H1 (cell line): ENCODE data around the gene KRT8. TPM values are rescaled to one million over a fixed set of nuclear protein-coding genes. Genes with fewer than 3 reads are reported as not detected.

Source experiments
- CTCF ChIA-PET: fragments of 300-600 bp; sonication (Branson Sonifier 250); formaldehyde crosslinking; loops from one replicate; lab custom pipeline; 2021; ENCODE audit not compliant: partially characterized antibody; lab: Charles Lee
- POLR2A ChIA-PET: fragments of 300-600 bp; sonication (Branson Sonifier 250); formaldehyde crosslinking; loops from one replicate; lab custom pipeline; 2021; ENCODE audit warnings: inconsistent platforms; ENCODE audit not compliant: partially characterized antibody; lab: Charles Lee
- DNase-seq, 2 experiments: peaks; one replicate each; pipeline versions ENCODE4 v3.0.0 to v3.0.0-alpha.2; 2010 to 2022; ENCODE audit warnings: low spot score in 2 of 2, low read depth in 1 of 2, mixed read lengths in 1 of 2
- FAIRE-seq: peaks from 2 replicates; lab custom pipeline; 2011; peaks lifted over from hg19 to GRCh38; lab: Jason Lieb, UNC
- H2AFZ ChIP-seq: 2 replicates; pipeline ENCODE4 v1.8.1; 2012; ENCODE audit warnings: low read length, inconsistent platforms
- H2AK5ac ChIP-seq: 2 replicates; pipeline ENCODE4 v1.6.1; 2013; ENCODE audit warnings: low read depth, low read length
- H2BK120ac ChIP-seq: replicated peaks from 2 replicates; pipeline ENCODE3; 2013; ENCODE audit warnings: low read depth, low read length, inconsistent platforms
- H2BK12ac ChIP-seq: 2 replicates; pipeline ENCODE4 v1.6.1; 2013; ENCODE audit warnings: low read depth, low read length
- H2BK15ac ChIP-seq: 2 replicates; pipeline ENCODE4 v1.6.1; 2013; ENCODE audit warnings: low read length
- H2BK20ac ChIP-seq: 2 replicates; pipeline ENCODE4 v1.6.1; 2013; ENCODE audit warnings: low read length
- H2BK5ac ChIP-seq: 2 replicates; pipeline ENCODE4 v1.6.1; 2013; ENCODE audit warnings: low read depth, low read length
- H3K14ac ChIP-seq: 2 replicates; pipeline ENCODE4 v1.6.1; 2013; ENCODE audit warnings: inconsistent platforms; ENCODE audit not compliant: insufficient read length
- H3K18ac ChIP-seq: 2 replicates; pipeline ENCODE4 v1.6.1; 2013; ENCODE audit warnings: low read length; ENCODE audit errors: extremely low read depth
- H3K23ac ChIP-seq: 2 replicates; pipeline ENCODE4 v1.6.1; 2013; ENCODE audit warnings: inconsistent platforms; ENCODE audit not compliant: insufficient read length
- H3K23me2 ChIP-seq: 2 replicates; pipeline ENCODE4 v1.6.1; 2013; ENCODE audit warnings: low read depth, low read length
- H3K27ac ChIP-seq: 2 replicates; pipeline ENCODE4 v1.6.1; 2011; ENCODE audit warnings: low read depth, low read length, inconsistent platforms
- H3K27me3 ChIP-seq, 4 experiments: replicated peaks in 1 of 4; 1 replicate in 1 of 4; 2 replicates in 3 of 4; pipeline versions ENCODE4 v1.6.1 to v1.8.1; 2011 to 2013; ENCODE audit warnings: low read length in 3 of 4, mild to moderate bottlenecking in 3 of 4, inconsistent platforms in 2 of 4, mixed read lengths in 2 of 4, moderate library complexity in 1 of 4; ENCODE audit not compliant: control insufficient read depth in 3 of 4, insufficient read depth in 3 of 4; ENCODE audit errors: extremely low read depth in 1 of 4
- H3K36me3 ChIP-seq, 4 experiments: 2 replicates each; pipeline versions ENCODE4 v1.6.1 to v1.8.1; 2011 to 2013; ENCODE audit warnings: mild to moderate bottlenecking in 4 of 4, low read length in 3 of 4, moderate library complexity in 2 of 4, control low read depth in 1 of 4, inconsistent platforms in 1 of 4; ENCODE audit not compliant: insufficient read depth in 4 of 4, control insufficient read depth in 2 of 4
- H3K4ac ChIP-seq: replicated peaks from 2 replicates; pipeline ENCODE3; 2013; ENCODE audit warnings: low read length, low read depth, mixed read lengths, inconsistent platforms; ENCODE audit not compliant: insufficient read length
- H3K4me1 ChIP-seq, 4 experiments: replicated peaks in 1 of 4; 1 replicate in 1 of 4; 2 replicates in 3 of 4; pipeline versions ENCODE4 v1.6.1 to v1.8.1; 2011 to 2013; ENCODE audit warnings: low read length in 3 of 4, inconsistent platforms in 2 of 4, mixed read lengths in 1 of 4; ENCODE audit not compliant: insufficient read depth in 4 of 4, control insufficient read depth in 3 of 4
- H3K4me2 ChIP-seq, 2 experiments: 2 replicates each; pipeline versions ENCODE4 v1.6.1 to v1.8.1; 2011 to 2013; ENCODE audit warnings: low read depth in 2 of 2, low read length in 2 of 2, control low read depth in 1 of 2, inconsistent platforms in 1 of 2, mild to moderate bottlenecking in 1 of 2; ENCODE audit not compliant: insufficient read depth in 1 of 2
- H3K4me3 ChIP-seq, 4 experiments: fragments of 200-600, 300-600 bp in 1 of 4; sonication (generic), shearing (Covaris generic), sonication (Bioruptor Twin) in 1 of 4; 2 replicates each; pipeline versions ENCODE4 v1.5.1 to v1.8.1; 2011 to 2016; ENCODE audit warnings: low read length in 4 of 4, low read depth in 3 of 4, control low read depth in 2 of 4, inconsistent platforms in 2 of 4, mild to moderate bottlenecking in 2 of 4, mixed read lengths in 1 of 4, moderate library complexity in 1 of 4; ENCODE audit not compliant: insufficient read depth in 2 of 4; ENCODE audit errors: extremely low read depth in 1 of 4
- H3K56ac ChIP-seq: replicated peaks from 2 replicates; pipeline ENCODE3; 2013; ENCODE audit warnings: low read depth, mild to moderate bottlenecking, mixed read lengths, low read length, inconsistent platforms; ENCODE audit not compliant: insufficient read length
- H3K79me1 ChIP-seq: 2 replicates; pipeline ENCODE4 v1.6.1; 2013; ENCODE audit warnings: low read depth, low read length, control low read depth
- H3K79me2 ChIP-seq, 2 experiments: 2 replicates each; pipeline versions ENCODE4 v1.6.1 to v1.8.1; 2012 to 2013; ENCODE audit warnings: low read length in 2 of 2, mild to moderate bottlenecking in 2 of 2, inconsistent platforms in 1 of 2; ENCODE audit not compliant: insufficient read depth in 2 of 2, control insufficient read depth in 1 of 2
- H3K9ac ChIP-seq, 4 experiments: replicated peaks in 1 of 4; 1 replicate in 1 of 4; 2 replicates in 3 of 4; pipeline versions ENCODE4 v1.6.1 to v1.8.1; 2011 to 2013; ENCODE audit warnings: low read depth in 3 of 4, low read length in 3 of 4, control low read depth in 2 of 4, mild to moderate bottlenecking in 2 of 4, moderate library complexity in 2 of 4, inconsistent platforms in 1 of 4; ENCODE audit errors: extremely low read depth in 1 of 4
- H3K9me3 ChIP-seq, 2 experiments: 2 replicates each; pipeline versions ENCODE4 v1.6.1 to v1.8.1; 2012 to 2013; ENCODE audit warnings: mild to moderate bottlenecking in 2 of 2, moderate library complexity in 2 of 2, control low read depth in 1 of 2, inconsistent platforms in 1 of 2, low read depth in 1 of 2, low read length in 1 of 2, mixed read lengths in 1 of 2; ENCODE audit not compliant: insufficient read depth in 2 of 2
- H4K20me1 ChIP-seq, 2 experiments: replicated peaks in 1 of 2; 2 replicates each; pipeline versions ENCODE3 to v1.8.1; 2011 to 2013; ENCODE audit warnings: inconsistent platforms in 2 of 2, low read length in 2 of 2, mild to moderate bottlenecking in 1 of 2; ENCODE audit not compliant: insufficient read depth in 2 of 2, control insufficient read depth in 1 of 2
- H4K5ac ChIP-seq: 2 replicates; pipeline ENCODE4 v1.6.1; 2013; ENCODE audit warnings: low read length, low read depth, mixed read lengths, inconsistent platforms; ENCODE audit not compliant: insufficient read length
- H4K8ac ChIP-seq: 2 replicates; pipeline ENCODE4 v1.8.0; 2013; ENCODE audit warnings: mild to moderate bottlenecking, moderate library complexity, low read length, inconsistent platforms; ENCODE audit not compliant: insufficient read depth; ENCODE audit errors: extremely low read depth
- H4K91ac ChIP-seq: replicated peaks from 2 replicates; pipeline ENCODE3; 2013; ENCODE audit warnings: low read length, mixed read lengths, inconsistent platforms; ENCODE audit not compliant: insufficient read length
- BCL11A ChIP-seq, 2 experiments: IDR thresholded peaks; one replicate each; pipeline ENCODE4 v1.6.1; 2011; ENCODE audit warnings: low read depth in 2 of 2, low read length in 2 of 2, mild to moderate bottlenecking in 2 of 2
- TAF1 ChIP-seq: IDR thresholded peaks from 2 replicates; pipeline ENCODE4 v1.6.1; 2011; ENCODE audit warnings: mild to moderate bottlenecking, low read depth, low read length
- whole genome bisulfite sequencing, 2 experiments: shearing (Covaris generic) in 1 of 2; methylation state at CpG; one replicate each; pipeline versions ENCODE4 v1.1.6 to v1.1.7; 2013 to 2015; ENCODE audit warnings: low lambda C conversion rate in 2 of 2, mixed read lengths in 2 of 2, inconsistent platforms in 1 of 2, low coverage in 1 of 2, missing lambda C conversion rate in 1 of 2; ENCODE audit not compliant: insufficient replicate concordance in 2 of 2, insufficient coverage in 1 of 2, insufficient read length in 1 of 2; ENCODE audit errors: extremely low coverage in 1 of 2, missing lambda C conversion rate in 1 of 2; 5-methylcytosine and 5-hydroxymethylcytosine counted together
- polyA plus RNA-seq, 7 experiments: library from polyadenylated mRNA; depleted of rRNA in 3 of 7; stranded (reverse) in 5 of 7; unstranded in 2 of 7; fragments of >200 nt in 5 of 7; fragments of 200-250 nt in 2 of 7; gene quantifications; 1 replicate in 5 of 7; 2 replicates in 1 of 7; 4 replicates in 1 of 7; pipeline versions ENCODE4 v1.2.1 to v1.2.3, GENCODE V29; 2011 to 2013; ENCODE audit warnings: missing spikeins in 2 of 7, mixed read lengths in 2 of 7
- total RNA-seq: library from RNA; stranded (reverse); fragmentation: NEBNext Ultra II Directional; extraction: Animal tissue kit (Norgen Biotek cat#: 25700); gene quantifications from 2 replicates; pipeline ENCODE4 v1.2.1, GENCODE V29; 2021
- TF ChIP-seq, protein P1 (sequence below): IDR thresholded peaks from 2 replicates; pipeline ENCODE4 v1.6.1; 2012; ENCODE audit warnings: low read length, inconsistent platforms

Gene KRT8
- total and polyA plus RNA-seq, 2 of the 8 experiments (the other 6 are each of a cell fraction or from before 2014, with no cell fraction given) = 280 to 290 TPM

DNA sequence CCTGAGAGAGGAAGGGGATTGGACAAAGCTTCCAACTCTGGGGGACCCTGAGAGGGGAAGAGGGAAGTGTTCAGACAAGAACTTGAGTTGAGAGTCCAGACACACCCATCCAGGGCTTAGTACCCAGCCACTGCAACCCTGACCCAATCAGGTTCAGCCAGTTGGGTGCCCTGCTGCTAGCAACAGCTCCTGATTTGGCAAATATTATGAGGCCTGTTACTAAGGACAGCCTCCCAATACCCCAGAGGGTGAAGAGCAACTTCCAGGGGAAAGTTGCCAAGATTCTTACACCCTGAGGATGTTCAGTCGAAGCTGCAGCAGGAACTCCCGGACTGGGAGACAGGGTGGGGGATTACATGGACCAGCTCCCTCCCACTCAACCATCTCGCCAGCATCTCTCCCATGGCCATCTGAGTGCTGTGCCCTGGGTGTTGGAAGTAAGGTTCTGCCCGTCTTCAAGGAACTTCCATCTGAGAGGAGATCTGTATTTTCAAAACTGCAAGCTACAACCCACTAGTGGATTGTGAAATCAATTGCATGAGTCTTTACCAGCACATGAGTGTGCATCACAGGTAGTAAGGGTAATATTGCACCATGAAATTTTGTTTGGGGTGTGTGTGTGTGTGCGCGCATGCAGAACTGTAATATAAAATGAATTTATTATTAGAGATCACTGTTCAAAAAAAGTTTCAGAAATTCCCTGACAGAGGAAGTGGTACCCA lies 44.6 kb downstream of the KRT8 start:
- no peak for FAIRE-seq
- POLR2A ChIA-PET = no interaction called here

More for the DNA sequence above, 44.6 kb downstream of the KRT8 start:
- H3K56ac ChIP-seq = no peak overlapping the region
- no peak overlapping the region for H2BK12ac ChIP-seq
- no peak overlapping the region for H3K27ac ChIP-seq
- no peaks in the 10 kb centered on the region for H3K23me2 ChIP-seq
- no peak overlapping the region for H2BK120ac ChIP-seq
- no peak overlapping the region for H3K4ac ChIP-seq
- H3K18ac ChIP-seq = no peak overlapping the region
- no peak overlapping the region for H3K4me2 ChIP-seq
- no peaks in the 10 kb centered on the region for H3K9me3 ChIP-seq
- no peaks in the 10 kb centered on the region for H3K79me1 ChIP-seq
- H3K4me3 ChIP-seq = no peak overlapping the region
- no peaks in the 10 kb centered on the region for H3K27me3 ChIP-seq
- H2AK5ac ChIP-seq = no peak overlapping the region
- CTCF ChIA-PET = interaction anchor here (0.6 to 1.9 kb wide), 8 partner anchors 10 to 1368 kb away, joined by 3 to 7 read pairs (median 3); no protein-coding TSS in a partner anchor
- no peak for DNase-seq
- no peaks in the 10 kb centered on the region for H3K36me3 ChIP-seq
- H2BK5ac ChIP-seq = no peak overlapping the region
- no peak overlapping the region for H4K5ac ChIP-seq
- H3K23ac ChIP-seq = no peak overlapping the region
- TF ChIP-seq, protein P1, sequence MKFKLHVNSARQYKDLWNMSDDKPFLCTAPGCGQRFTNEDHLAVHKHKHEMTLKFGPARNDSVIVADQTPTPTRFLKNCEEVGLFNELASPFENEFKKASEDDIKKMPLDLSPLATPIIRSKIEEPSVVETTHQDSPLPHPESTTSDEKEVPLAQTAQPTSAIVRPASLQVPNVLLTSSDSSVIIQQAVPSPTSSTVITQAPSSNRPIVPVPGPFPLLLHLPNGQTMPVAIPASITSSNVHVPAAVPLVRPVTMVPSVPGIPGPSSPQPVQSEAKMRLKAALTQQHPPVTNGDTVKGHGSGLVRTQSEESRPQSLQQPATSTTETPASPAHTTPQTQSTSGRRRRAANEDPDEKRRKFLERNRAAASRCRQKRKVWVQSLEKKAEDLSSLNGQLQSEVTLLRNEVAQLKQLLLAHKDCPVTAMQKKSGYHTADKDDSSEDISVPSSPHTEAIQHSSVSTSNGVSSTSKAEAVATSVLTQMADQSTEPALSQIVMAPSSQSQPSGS = no peak
- TF ChIP-seq TAF1 (no peak), BCL11A (IDR thresholded peaks at IDR 0.05; ENCODE audit: low read depth in 2 of 2, low read length in 2 of 2) (no peak)
- H2BK20ac ChIP-seq = no peak overlapping the region
- no peak overlapping the region for H3K9ac ChIP-seq
- no peak overlapping the region for H2BK15ac ChIP-seq
- H4K20me1 ChIP-seq = no peaks in the 10 kb centered on the region
- H3K4me1 ChIP-seq = peaks cover 0 to 2% (median 0%) of the 10 kb centered on the region in 4 experiments; a peak in 1 of 7 replicates
- no peak overlapping the region for H3K14ac ChIP-seq
- WGBS, 2 experiments = 91% methylated on average over 6 of the region's 6 CpGs; no CpG with 5 or more reads in 1 of the 2 experiments
- H4K91ac ChIP-seq = no peak overlapping the region
- H2AFZ ChIP-seq = no peak overlapping the region
- no peaks in the 10 kb centered on the region for H3K79me2 ChIP-seq
- no peak overlapping the region for H4K8ac ChIP-seq
